Ovary (tissue), 9 donors: ENCODE results near the gene TEX2. TPM values are rescaled to one million over a fixed set of nuclear protein-coding genes. Genes with fewer than 3 reads are reported as not detected.
A peak's percentile ranks its signal among the peaks of the same experiment; 100 is the strongest.

ENCODE experiments used
- DNase-seq, 5 donors: peaks; one replicate each; pipeline ENCODE4 v3.0.0-alpha.2; 2019 to 2020
- H3K27ac ChIP-seq, 2 donors: fragments of 200-600 bp; one replicate each; pipeline versions ENCODE4 v1.5.1 to v1.8.0; 2019 to 2022
- H3K27me3 ChIP-seq: fragments of 200-600 bp; one replicate; pipeline ENCODE4 v1.8.0; 2022
- H3K36me3 ChIP-seq: fragments of 200-600 bp; sonication (generic); one replicate; pipeline ENCODE4 v1.5.1; 2019
- H3K4me1 ChIP-seq: one replicate; pipeline ENCODE4 v1.8.1; 2013; ENCODE audit warnings: mild to moderate bottlenecking, moderate library complexity; ENCODE audit not compliant: insufficient read depth
- H3K4me3 ChIP-seq: fragments of 200-600 bp; sonication (generic); one replicate; pipeline ENCODE4 v1.5.1; 2017
- H3K9me3 ChIP-seq, 2 donors: fragments of 200-600 bp in 1 of 2; sonication (generic) in 1 of 2; one replicate each; pipeline versions ENCODE4 v1.5.1 to v1.8.1; 2013 to 2019; ENCODE audit warnings: mild to moderate bottlenecking in 1 of 2, moderate library complexity in 1 of 2
- CTCF ChIP-seq, 3 donors: fragments of 450-650 bp in 2 of 3; fragments of 200-600 bp in 1 of 3; IDR thresholded peaks; one replicate each; pipeline versions ENCODE4 v1.5.1 to v1.8.0; 2016 to 2022; ENCODE audit warnings: antibody characterized with exemption in 3 of 3, mild to moderate bottlenecking in 1 of 3
- EP300 ChIP-seq: sonication (generic); formaldehyde crosslinking; IDR thresholded peaks from one replicate; pipeline ENCODE4 v1.6.1; 2017; ENCODE audit warnings: antibody characterized with exemption
- POLR2A ChIP-seq: fragments of 450-650 bp; IDR thresholded peaks from one replicate; pipeline ENCODE4 v1.6.1; 2017; ENCODE audit warnings: antibody characterized with exemption, mild to moderate bottlenecking, moderate library complexity
- WGBS, 3 donors: extraction: QIAGEN DNeasy Blood & Tissue Kit in 1 of 3; methylation state at CpG; one replicate each; pipeline versions ENCODE4 v1.1.5 to v1.1.7; 2013 to 2017; 5-methylcytosine and 5-hydroxymethylcytosine counted together
- intact Hi-C, 4 donors: fragments of 100-400 bp; cut with DNase I; formaldehyde crosslinking; loops; one replicate each; pipeline versions ENCODE4 v1.11.0 to v1.15.1; 2022 to 2023
- polyA plus RNA-seq, 2 donors: library from polyadenylated mRNA; stranded (reverse); fragments of 200-250 nt in 1 of 2; fragments of 350-450 nt in 1 of 2; fragmentation: Illumina TruSeq in 1 of 2; extraction: RNeasy Lipid Tissue Mini Kit (QIAGEN cat#74804) in 1 of 2; gene quantifications; one replicate each; pipeline ENCODE4 v1.2.3, GENCODE V29; 2013 to 2014
- total RNA-seq, 7 donors: library from RNA; depleted of rRNA in 2 of 7; stranded (reverse); fragments of >200 nt in 2 of 7; fragmentation: NEBNext Ultra II Directional in 3 of 7; extraction: Animal tissue kit (Norgen Biotek cat#: 25700) in 3 of 7; gene quantifications; one replicate each; pipeline versions ENCODE4 v1.1.0 to v1.2.4, GENCODE V29; 2016 to 2023
- donor health status: DM: no; HTN: no; CAD: no; lungs with moderate emphysema.
- donor health status: DM: no; HTN: no; CAD: no.
- donor health status: Bipolar disorder and iron deficiency.
- donor health status: DM: yes; HTN: yes; CAD: no.
- donor health status: DM: no; HTN: no; CAD: no.
- donor health status: DM: yes; HTN: yes; CAD: no.

The TEX2 gene
- total and polyA plus RNA-seq, 9 donors = 13.9 to 36.7 (median 31.4) TPM

GRCh38 chr17:64133546-64134215 lies 129.4 kb downstream of the TEX2 start:
- H3K27ac ChIP-seq = no peak overlapping the region

GRCh38 chr17:64131606-64132270 lies 131.3 kb downstream of the TEX2 start:
- Histone ChIP-seq H3K9me3 (no peaks in the 10 kb centered on the region), H3K4me3 (no peak overlapping the region), H3K27ac (peak overlapping the region; percentile 74 to 90), H3K4me1 (peaks cover 9% of the 10 kb centered on the region), H3K36me3 (no peaks in the 10 kb centered on the region), H3K27me3 (no peaks in the 10 kb centered on the region)
- intact Hi-C loops = loop anchor here (5.0 to 10.0 kb wide), 4 partner anchors 104 to 219 kb away; partner anchors contain the start of genes CSHL1 (in 2 of the 4) and GH1 (in 2 of the 4)
- 33 to 34% (median 34%) methylated on average over 5 of the region's 5 CpGs for WGBS, 3 donors
- DNase-seq = no peak
- TF ChIP-seq EP300 (no peak), CTCF (IDR thresholded peaks at IDR 0.05) (no peak), POLR2A (no peak)

More at GRCh38 chr17:64133546-64134215, 129.4 kb downstream of the TEX2 start:
- no peak for DNase-seq
- WGBS, 3 donors = 34 to 40% (median 36%) methylated on average over 8 of the region's 8 CpGs
- Histone ChIP-seq H3K4me3 (no peak overlapping the region), H3K36me3 (no peaks in the 10 kb centered on the region), H3K4me1 (peaks cover 9% of the 10 kb centered on the region), H3K27me3 (no peaks in the 10 kb centered on the region), H3K9me3 (no peaks in the 10 kb centered on the region)
- TF ChIP-seq CTCF (IDR thresholded peaks at IDR 0.05) = peak; percentile 37 to 74 (median 71)
- no peak for TF ChIP-seq EP300
- no peak for TF ChIP-seq POLR2A
- intact Hi-C loops = loop anchor here (5.0 to 10.0 kb wide), 4 partner anchors 106 to 221 kb away; partner anchors contain the start of genes CSHL1 (in 2 of the 4) and GH1 (in 2 of the 4)

- intact Hi-C loops = loop anchor here (5.0 to 10.0 kb wide), 4 partner anchors 103 to 218 kb away; partner anchors contain the start of genes CSHL1 (in 2 of the 4) and GH1 (in 2 of the 4)
- Histone ChIP-seq H3K36me3 (no peaks in the 10 kb centered on the region), H3K27ac (peak overlapping the region; percentile 74 to 90), H3K4me3 (peak overlapping the region; percentile 52), H3K9me3 (no peaks in the 10 kb centered on the region), H3K27me3 (no peaks in the 10 kb centered on the region), H3K4me1 (peaks cover 9% of the 10 kb centered on the region)
- 7 to 9% (median 7%) methylated on average over 24 of the region's 24 CpGs for WGBS, 3 donors
- peak; percentile 42 to 62 (median 57) for DNase-seq
- TF ChIP-seq EP300 (no peak), CTCF (IDR thresholded peaks at IDR 0.05) (peak in 1 of 3 donors; percentile 23), POLR2A (no peak)
Measured at GRCh38 chr17:64130559-64131001, 132.5 kb downstream of the TEX2 start.

GRCh38 chr17:64129765-64130558 lies 133.1 kb downstream of the TEX2 start, which contains the start of gene ERN1:
TSS of gene ERN1 (minus strand) at chr17:64130144. CDS start at chr17:64130029, 115 bp downstream.
- 0 to 3% (median 1%) methylated on average over 65 to 98 of the region's 98 CpGs for WGBS, 3 donors
- peak within 1 kb of the TSS; percentile 52 for H3K4me3 ChIP-seq
- H3K27ac ChIP-seq = peak within 1 kb of the TSS; percentile 88 to 91
- DNase-seq = peak; percentile 92 to 96 (median 95)
- H3K36me3 ChIP-seq = no peaks in the 10 kb centered on the region
- H3K4me1 ChIP-seq = peaks cover 9% of the 10 kb centered on the region
- no peak for TF ChIP-seq EP300
- TF ChIP-seq CTCF (IDR thresholded peaks at IDR 0.05) = no peak
- TF ChIP-seq POLR2A = peak; percentile 74
- H3K9me3 ChIP-seq = no peaks in the 10 kb centered on the region
- H3K27me3 ChIP-seq = no peaks in the 10 kb centered on the region
- intact Hi-C loops = loop anchor here (5.0 to 10.0 kb wide), 4 partner anchors 103 to 218 kb away; partner anchors contain the start of genes CSHL1 (in 2 of the 4) and GH1 (in 2 of the 4)
